GM18907 (cell line): ENCODE data around the gene MRPL52.

Experiments used
- ATAC-seq: cut with Tn5 transposase; IDR thresholded peaks from one replicate; pipeline ENCODE4 v1.9.1; 2021; ENCODE audit warnings: mild to moderate bottlenecking, moderate library complexity; ENCODE audit not compliant: unreplicated experiment

MRPL52 gene

GRCh38 chr14:22878271-22879246 lies 48.9 kb downstream of the MRPL52 start:
- no peak for ATAC-seq

- no peak for ATAC-seq
These were observed 52.4 kb downstream of the MRPL52 start for GRCh38 chr14:22882064-22882463.

- no peak for ATAC-seq
These were observed 53.0 kb downstream of the MRPL52 start for GRCh38 chr14:22882529-22883172.

- ATAC-seq, result no peak
These were observed 53.7 kb downstream of the MRPL52 start, which contains the start of gene REM2 for GRCh38 chr14:22883173-22883976. Gene REM2, plus strand, starts transcription at chr14:22883222. Its CDS starts 66 bp downstream, at chr14:22883288.

GRCh38 chr14:22884076-22884737 lies 54.5 kb downstream of the MRPL52 start:
- no peak for ATAC-seq
